H4 (cell line): Measurements from ENCODE around the gene GGCX. TPM values are rescaled to one million over a fixed set of nuclear protein-coding genes. Genes with fewer than 3 reads are reported as not detected.
"Not testable (repeated sequence)": the region's sequence is repeated elsewhere in the genome, so short reads cannot be mapped to it uniquely, and the experiment has no call there.

Source experiments
- DNase-seq: peaks from one replicate; pipeline ENCODE4 v3.0.0-alpha.2; 2015; ENCODE audit warnings: low spot score
- total RNA-seq: library from RNA; depleted of rRNA; stranded (reverse); fragments of >200 nt; shearing (Covaris generic); gene quantifications from 2 replicates; pipeline ENCODE4 v1.2.3, GENCODE V29; 2014; rRNA removed

The GGCX gene
- 36.8 and 44.7 TPM in 2 replicates for total RNA-seq

- DNase-seq, result peak; percentile 89
These were observed at the start of gene GGCX for GRCh38 chr2:85561280-85562212. TSS of gene GGCX (minus strand) at chr2:85561493. CDS start at chr2:85561428, 65 bp downstream.

GRCh38 chr2:85607268-85608215 is 46.2 kb upstream of the GGCX start:
- DNase-seq, result no peak

- DNase-seq, result no peak
These were observed 44.8 kb upstream of the GGCX start for GRCh38 chr2:85606116-85606455.

- peak; percentile 71 for DNase-seq
These were observed 44.3 kb upstream of the GGCX start for GRCh38 chr2:85605406-85606115.

GRCh38 chr2:85604568-85605339 is 43.5 kb upstream of the GGCX start:
- no peak for DNase-seq

GRCh38 chr2:85604133-85604444 is 42.8 kb upstream of the GGCX start:
- not testable (repeated sequence) for DNase-seq

GRCh38 chr2:85602476-85603234 is 41.4 kb upstream of the GGCX start, which contains the start of gene TMEM150A:
TSS of gene TMEM150A (minus strand) at chr2:85602698. CDS start at chr2:85601948, 750 bp downstream.
- DNase-seq, result peak; percentile 73

GRCh38 chr2:85601771-85602475 is 40.6 kb upstream of the GGCX start:
- DNase-seq, result no peak

GRCh38 chr2:85600951-85601770 is 39.9 kb upstream of the GGCX start:
- no peak for DNase-seq

GRCh38 chr2:85600235-85600575 is 38.9 kb upstream of the GGCX start:
- DNase-seq, result no peak

GRCh38 chr2:85599468-85600234 is 38.4 kb upstream of the GGCX start:
- DNase-seq, result no peak

- no peak for DNase-seq
These were observed 37.5 kb upstream of the GGCX start for GRCh38 chr2:85598594-85599340.

- DNase-seq, result no peak
These were observed 35.9 kb upstream of the GGCX start for GRCh38 chr2:85597241-85597640.

GRCh38 chr2:85596486-85597143 is 35.3 kb upstream of the GGCX start:
- DNase-seq, result no peak

GRCh38 chr2:85596026-85596333 is 34.7 kb upstream of the GGCX start:
- no peak for DNase-seq

GRCh38 chr2:85595301-85596025 is 34.2 kb upstream of the GGCX start, which contains the start of gene RNF181:
TSS of gene RNF181 (plus strand) at chr2:85595745. CDS start at chr2:85595764, 19 bp downstream.
- peak; percentile 97 for DNase-seq
